Astrocyte (in vitro differentiated cells and primary cell): ENCODE results near the gene ARFIP1. TPM values are rescaled to one million over a fixed set of nuclear protein-coding genes. Genes with fewer than 3 reads are reported as not detected.
A peak's percentile ranks its signal among the peaks of the same experiment; 100 is the strongest.

Experiments used
- DNase-seq: peaks from one replicate; pipeline ENCODE4 v3.0.0-alpha.2; 2010; ENCODE audit warnings: low read depth
- FAIRE-seq: peaks from 2 replicates; lab custom pipeline; 2011; peaks lifted over from hg19 to GRCh38; lab: Jason Lieb, UNC
- H2AFZ ChIP-seq: 2 replicates; pipeline ENCODE4 v1.6.0; 2012; ENCODE audit warnings: low read depth, low read length, inconsistent platforms
- H3K27ac ChIP-seq: 2 replicates; pipeline ENCODE4 v1.5.1; 2011; ENCODE audit warnings: low read depth, low read length, inconsistent platforms
- H3K27me3 ChIP-seq: 2 replicates; pipeline ENCODE4 v1.6.0; 2011; ENCODE audit warnings: low read length, inconsistent platforms; ENCODE audit not compliant: insufficient read depth
- H3K36me3 ChIP-seq: 2 replicates; pipeline ENCODE4 v1.5.1; 2011; ENCODE audit warnings: low read length, inconsistent platforms; ENCODE audit not compliant: insufficient read depth
- H3K4me1 ChIP-seq: 2 replicates; pipeline ENCODE4 v1.5.1; 2011; ENCODE audit warnings: low read length, inconsistent platforms; ENCODE audit not compliant: insufficient read depth
- H3K4me2 ChIP-seq: 2 replicates; pipeline ENCODE4 v1.6.0; 2012; ENCODE audit warnings: low read length, inconsistent platforms
- H3K4me3 ChIP-seq: 2 replicates; pipeline ENCODE4 v1.5.1; 2011; ENCODE audit warnings: low read depth, mild to moderate bottlenecking, low read length, inconsistent platforms; ENCODE audit not compliant: insufficient read depth
- H3K79me2 ChIP-seq: 2 replicates; pipeline ENCODE4 v1.6.0; 2012; ENCODE audit warnings: mild to moderate bottlenecking, low read length, inconsistent platforms; ENCODE audit not compliant: insufficient read depth
- H3K9ac ChIP-seq: 2 replicates; pipeline ENCODE4 v1.6.0; 2012; ENCODE audit warnings: mild to moderate bottlenecking, low read length, inconsistent platforms
- H3K9me3 ChIP-seq: 2 replicates; pipeline ENCODE4 v1.5.1; 2012; ENCODE audit warnings: low read depth, mild to moderate bottlenecking, low read length, inconsistent platforms; ENCODE audit not compliant: insufficient read depth
- H4K20me1 ChIP-seq: 2 replicates; pipeline ENCODE4 v1.6.0; 2012; ENCODE audit warnings: low read length, inconsistent platforms; ENCODE audit not compliant: insufficient read depth
- H3K27ac Mint-ChIP-seq: one replicate; pipeline ENCODE4 v1.8.0; 2021; ENCODE audit warnings: mild to moderate bottlenecking, mixed read lengths; ENCODE audit not compliant: unreplicated experiment
- H3K27me3 Mint-ChIP-seq: one replicate; pipeline ENCODE4 v1.8.0; 2021; ENCODE audit warnings: low read depth, mixed read lengths; ENCODE audit not compliant: unreplicated experiment
- H3K36me3 Mint-ChIP-seq: one replicate; pipeline ENCODE4 v1.8.0; 2021; ENCODE audit warnings: low read depth, mixed read lengths; ENCODE audit not compliant: unreplicated experiment
- H3K4me1 Mint-ChIP-seq: one replicate; pipeline ENCODE4 v1.8.0; 2021; ENCODE audit warnings: low read depth, mixed read lengths; ENCODE audit not compliant: unreplicated experiment
- H3K4me3 Mint-ChIP-seq: one replicate; pipeline ENCODE4 v1.8.0; 2021; ENCODE audit warnings: mild to moderate bottlenecking, moderate library complexity, mixed read lengths; ENCODE audit not compliant: unreplicated experiment
- H3K9me3 Mint-ChIP-seq: one replicate; pipeline ENCODE4 v1.8.0; 2021; ENCODE audit warnings: mild to moderate bottlenecking, mixed read lengths; ENCODE audit not compliant: unreplicated experiment
- EZH2 ChIP-seq: IDR thresholded peaks from 2 replicates; pipeline ENCODE4 v1.6.1; 2012; ENCODE audit warnings: mild to moderate bottlenecking, low read length, inconsistent platforms; ENCODE audit not compliant: insufficient read depth
- total RNA-seq: library from RNA; stranded (reverse); gene quantifications from 2 replicates; pipeline ENCODE4 v1.2.1, GENCODE V29; 2021
- TF ChIP-seq, protein P1 (sequence below): IDR thresholded peaks from 2 replicates; pipeline ENCODE4 v1.5.1; 2011; ENCODE audit warnings: low read depth, mild to moderate bottlenecking, inconsistent platforms, low read length, moderate library complexity; ENCODE audit not compliant: insufficient read depth

Gene ARFIP1
- total RNA-seq, 1 donor from 2014 or later, result 30.7 TPM

DNA sequence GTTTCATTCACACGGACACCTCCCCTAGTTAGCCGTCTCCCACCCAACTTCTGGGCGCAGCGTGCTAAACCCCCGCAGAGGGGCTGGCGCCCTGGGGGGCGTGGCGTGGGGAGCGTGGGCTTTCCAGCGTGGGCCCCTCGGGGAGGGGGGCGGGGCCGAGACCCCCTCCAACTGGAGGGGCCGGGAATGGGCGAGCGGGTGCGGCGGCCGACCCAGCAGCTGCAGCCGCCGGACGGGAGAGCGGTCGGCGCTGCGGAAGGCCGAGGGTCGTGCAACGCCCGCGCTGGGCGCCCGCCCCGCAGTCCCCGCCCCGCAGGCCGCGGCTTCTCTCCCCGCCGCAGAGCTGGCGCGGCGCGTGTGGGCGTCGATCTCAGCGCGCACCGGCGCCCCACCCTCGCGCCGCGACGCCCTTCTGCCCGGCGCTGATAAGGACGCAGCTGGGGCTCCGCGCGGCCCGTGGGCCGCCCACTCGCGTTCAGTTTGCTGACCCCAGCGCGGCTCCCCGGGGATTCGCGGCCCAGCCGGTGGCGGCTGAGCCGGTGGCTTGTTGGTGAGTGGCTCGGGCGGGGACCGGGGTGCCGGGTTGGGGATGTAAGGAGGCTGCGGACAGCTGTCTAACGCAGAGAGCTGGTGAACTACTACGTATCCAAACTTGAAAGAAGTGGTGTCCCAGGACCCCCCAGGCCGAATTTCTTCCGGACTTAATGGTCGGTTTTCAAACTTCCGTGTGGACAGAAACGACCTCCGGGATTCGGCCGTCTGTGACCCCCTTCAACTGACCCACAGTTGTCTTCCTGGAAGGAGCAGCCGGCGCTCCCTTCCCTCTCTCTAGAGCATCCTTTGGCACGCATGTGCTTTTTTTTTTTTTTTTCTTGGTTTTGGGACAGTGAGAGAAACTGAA is 157.8 kb downstream of the ARFIP1 start:
- FAIRE-seq, result no peak
- peak; percentile 34 for DNase-seq
- H2AFZ ChIP-seq, result peak overlapping the region; percentile 78

DNA sequence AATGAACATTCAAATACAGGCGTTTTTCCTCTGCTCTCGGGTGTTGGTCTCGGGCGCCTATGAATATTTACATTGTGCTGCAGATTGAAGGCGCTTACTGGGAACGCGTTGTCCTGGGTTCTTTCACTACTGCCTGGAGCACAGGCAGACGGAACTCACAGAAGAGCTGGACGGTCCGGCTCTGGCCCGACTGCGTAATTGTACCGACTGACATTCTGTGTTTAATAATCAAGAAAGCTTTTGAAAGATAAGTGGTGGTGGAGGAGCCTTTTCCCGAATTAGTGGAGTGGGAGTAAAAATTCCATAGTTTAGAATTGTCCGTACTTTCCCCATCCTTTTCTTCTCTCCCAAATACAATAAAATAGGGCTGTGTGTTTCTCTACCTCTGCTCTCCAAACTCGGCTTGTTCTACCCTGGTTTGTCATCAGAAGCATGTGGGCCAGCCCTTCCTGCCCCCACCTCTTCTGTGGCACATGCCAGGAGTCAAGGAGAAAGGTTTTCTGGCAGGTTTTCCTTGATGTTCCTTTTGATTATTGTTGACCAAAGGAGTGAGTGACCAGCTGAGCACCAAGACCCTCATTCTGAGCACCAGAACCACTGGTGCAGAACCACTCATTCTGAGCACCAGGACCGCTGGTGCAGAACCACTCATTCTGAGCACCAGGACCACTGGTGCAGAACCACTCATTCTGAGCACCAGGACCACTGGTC is 158.6 kb downstream of the ARFIP1 start:
- H3K9ac ChIP-seq, result peak overlapping the region; percentile 67

More for the DNA sequence above, 157.8 kb downstream of the ARFIP1 start:
- TF ChIP-seq, protein P1, sequence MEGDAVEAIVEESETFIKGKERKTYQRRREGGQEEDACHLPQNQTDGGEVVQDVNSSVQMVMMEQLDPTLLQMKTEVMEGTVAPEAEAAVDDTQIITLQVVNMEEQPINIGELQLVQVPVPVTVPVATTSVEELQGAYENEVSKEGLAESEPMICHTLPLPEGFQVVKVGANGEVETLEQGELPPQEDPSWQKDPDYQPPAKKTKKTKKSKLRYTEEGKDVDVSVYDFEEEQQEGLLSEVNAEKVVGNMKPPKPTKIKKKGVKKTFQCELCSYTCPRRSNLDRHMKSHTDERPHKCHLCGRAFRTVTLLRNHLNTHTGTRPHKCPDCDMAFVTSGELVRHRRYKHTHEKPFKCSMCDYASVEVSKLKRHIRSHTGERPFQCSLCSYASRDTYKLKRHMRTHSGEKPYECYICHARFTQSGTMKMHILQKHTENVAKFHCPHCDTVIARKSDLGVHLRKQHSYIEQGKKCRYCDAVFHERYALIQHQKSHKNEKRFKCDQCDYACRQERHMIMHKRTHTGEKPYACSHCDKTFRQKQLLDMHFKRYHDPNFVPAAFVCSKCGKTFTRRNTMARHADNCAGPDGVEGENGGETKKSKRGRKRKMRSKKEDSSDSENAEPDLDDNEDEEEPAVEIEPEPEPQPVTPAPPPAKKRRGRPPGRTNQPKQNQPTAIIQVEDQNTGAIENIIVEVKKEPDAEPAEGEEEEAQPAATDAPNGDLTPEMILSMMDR, result no peak
- TF ChIP-seq EZH2, result peak; percentile 9
- no peaks in the 10 kb centered on the region for H4K20me1 ChIP-seq
- peak overlapping the region; percentile 67 for H3K4me3 ChIP-seq
- peak overlapping the region; percentile 81 for H3K4me3 Mint-ChIP-seq
- peak overlapping the region; percentile 67 for H3K9ac ChIP-seq
- H3K27me3 ChIP-seq, result peaks cover 40% of the 10 kb centered on the region
- H3K27ac Mint-ChIP-seq, result peak overlapping the region; percentile 72
- no peaks in the 10 kb centered on the region for H3K36me3 ChIP-seq
- peak overlapping the region; percentile 94 for H3K4me2 ChIP-seq
- peaks cover 13% of the 10 kb centered on the region for H3K4me1 ChIP-seq
- H3K27ac ChIP-seq, result no peak overlapping the region
- H3K79me2 ChIP-seq, result peaks cover 4% of the 10 kb centered on the region
- H3K4me1 Mint-ChIP-seq, result peaks cover 4% of the 10 kb centered on the region
- peaks cover 30% of the 10 kb centered on the region for H3K27me3 Mint-ChIP-seq
- peaks cover 2% of the 10 kb centered on the region for H3K9me3 Mint-ChIP-seq
- H3K9me3 ChIP-seq, result no peaks in the 10 kb centered on the region
- H3K36me3 Mint-ChIP-seq, result peaks cover 5% of the 10 kb centered on the region

More for the DNA sequence above, 158.6 kb downstream of the ARFIP1 start:
- Histone ChIP-seq H3K4me2 (peak overlapping the region; percentile 94), H3K79me2 (peaks cover 4% of the 10 kb centered on the region), H3K36me3 (no peaks in the 10 kb centered on the region), H4K20me1 (no peaks in the 10 kb centered on the region), H3K4me3 (peak overlapping the region; percentile 67), H3K9me3 (no peaks in the 10 kb centered on the region), H2AFZ (no peak overlapping the region), H3K27ac (no peak overlapping the region), H3K27me3 (peaks cover 40% of the 10 kb centered on the region), H3K4me1 (peaks cover 13% of the 10 kb centered on the region)
- Mint-ChIP-seq H3K27me3 (peaks cover 25% of the 10 kb centered on the region), H3K36me3 (peaks cover 5% of the 10 kb centered on the region), H3K27ac (peak overlapping the region; percentile 72), H3K4me1 (peaks cover 6% of the 10 kb centered on the region), H3K4me3 (peak overlapping the region; percentile 81), H3K9me3 (peaks cover 2% of the 10 kb centered on the region)
- no peak for TF ChIP-seq EZH2
- TF ChIP-seq, protein P1, result no peak
- no peak for DNase-seq
- FAIRE-seq, result no peak
